Stimulated activated CD8-positive, alpha-beta memory T cell treated with anti-CD3 and anti-CD28 coated beads, Interleukin-15, amount 100 ng/mL, for 24 hours (primary cell): ENCODE results near the gene ACOT8.

ENCODE experiments used
- DNase-seq: peaks from one replicate; pipeline ENCODE4 v3.0.0-alpha.2; 2020; ENCODE audit warnings: low read depth

The ACOT8 gene

DNA sequence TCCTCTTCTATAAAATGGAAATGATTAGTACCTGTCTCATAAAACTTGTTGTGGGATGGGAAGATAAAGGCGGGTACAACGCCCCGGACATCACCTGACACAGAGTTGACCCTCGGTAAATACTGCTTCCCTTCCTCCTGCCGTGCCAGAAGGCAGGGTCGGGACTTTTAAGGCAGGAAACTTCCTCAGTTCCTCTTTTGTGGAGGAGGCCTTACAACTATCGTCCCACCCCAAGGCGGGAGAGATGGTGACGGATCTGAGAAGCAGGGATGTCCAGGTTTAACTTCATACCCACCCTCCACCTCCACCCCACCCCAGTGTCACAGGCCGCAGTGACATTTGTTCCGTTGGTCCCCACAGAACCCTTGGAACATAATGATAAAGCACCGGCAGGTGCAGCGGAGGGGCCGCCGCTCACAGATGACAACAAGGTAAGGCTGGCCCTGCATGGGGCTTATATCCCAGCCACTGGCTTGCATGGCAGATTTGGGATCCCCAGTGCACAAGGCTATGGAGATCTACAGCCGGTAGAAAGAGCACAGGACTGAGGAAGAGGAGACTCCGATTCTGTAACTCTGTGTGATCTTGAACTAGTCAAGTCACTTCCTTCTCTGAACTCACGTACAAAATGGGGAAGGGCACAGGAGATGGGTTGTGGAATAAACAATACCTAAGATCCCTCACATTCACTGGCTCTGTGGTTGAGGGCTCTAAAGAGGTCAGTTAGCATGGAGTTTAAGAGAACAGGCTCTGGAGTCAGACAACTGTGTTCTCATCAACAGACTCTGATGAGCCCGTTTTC is 64.7 kb downstream of the ACOT8 start:
- DNase-seq = no peak
